Kidney (tissue), 14 donors: ENCODE data around the gene ZSWIM5. TPM values are rescaled to one million over a fixed set of nuclear protein-coding genes. Genes with fewer than 3 reads are reported as not detected.

Experiments
- DNase-seq, 5 donors: peaks; one replicate each; pipeline ENCODE4 v3.0.0-alpha.2; 2013 to 2020
- FAIRE-seq: peaks from 2 replicates; lab custom pipeline; 2012; peaks lifted over from hg19 to GRCh38; lab: Jason Lieb, UNC
- H3K27ac ChIP-seq, 2 donors: one replicate each; pipeline ENCODE4 v1.7.0; 2013; ENCODE audit warnings: low read depth in 2 of 2, low read length in 2 of 2, inconsistent platforms in 1 of 2
- H3K27me3 ChIP-seq: one replicate; pipeline ENCODE4 v1.7.1; 2013; ENCODE audit warnings: low read length, inconsistent platforms; ENCODE audit not compliant: control insufficient read depth, insufficient read depth
- H3K36me3 ChIP-seq, 3 donors: one replicate each; pipeline versions ENCODE4 v1.7.0 to v1.7.1; 2013; ENCODE audit warnings: low read length in 3 of 3, control low read depth in 1 of 3, inconsistent platforms in 1 of 3; ENCODE audit not compliant: insufficient read depth in 3 of 3, control insufficient read depth in 2 of 3
- H3K4me1 ChIP-seq, 3 donors: one replicate each; pipeline versions ENCODE4 v1.7.0 to v1.7.1; 2013; ENCODE audit warnings: low read length in 3 of 3, inconsistent platforms in 1 of 3, low read depth in 1 of 3; ENCODE audit not compliant: control insufficient read depth in 2 of 3, insufficient read depth in 2 of 3
- H3K4me3 ChIP-seq, 3 donors: one replicate each; pipeline versions ENCODE4 v1.7.0 to v1.8.1; 2013; ENCODE audit warnings: low read length in 3 of 3, control low read depth in 1 of 3, inconsistent platforms in 1 of 3
- H3K9ac ChIP-seq, 3 donors: one replicate each; pipeline versions ENCODE4 v1.7.0 to v1.7.1; 2013; ENCODE audit warnings: low read length in 3 of 3, control low read depth in 1 of 3, inconsistent platforms in 1 of 3
- H3K9me3 ChIP-seq, 3 donors: one replicate each; pipeline versions ENCODE4 v1.7.0 to v1.7.1; 2013; ENCODE audit warnings: low read length in 3 of 3, control low read depth in 1 of 3, inconsistent platforms in 1 of 3; ENCODE audit not compliant: control insufficient read depth in 2 of 3, insufficient read depth in 1 of 3
- CTCF ChIP-seq: IDR thresholded peaks from 3 replicates; pipeline ENCODE4 v1.5.1; 2012; ENCODE audit warnings: mild to moderate bottlenecking, moderate library complexity, borderline replicate concordance; ENCODE audit not compliant: insufficient read depth; ENCODE audit errors: extremely low read depth
- intact Hi-C: fragments of 100-400 bp; cut with DNase I; formaldehyde crosslinking; loops from one replicate; pipeline ENCODE4 v1.11.1; 2022
- polyA plus RNA-seq: library from polyadenylated mRNA; stranded (reverse); fragments of 350-450 nt; fragmentation: Illumina TruSeq; extraction: RNeasy Lipid Tissue Mini Kit (QIAGEN cat#74804); gene quantifications from one replicate; pipeline ENCODE4 v1.2.3, GENCODE V29; 2014; ENCODE audit warnings: low read depth, low replicate concordance; ENCODE audit not compliant: insufficient read depth
- total RNA-seq: library from RNA; stranded (reverse); fragmentation: NEBNext Ultra II Directional; extraction: Animal tissue kit (Norgen Biotek cat#: 25700); gene quantifications from one replicate; pipeline ENCODE4 v1.2.1, GENCODE V29; 2021
- donor health status: control.
- donor health status: control.
- donor health status: control.
- donor health status: control.
- donor health status: control.
- donor health status: DM: yes; HTN: yes; CAD: no.
- donor health status: Normal renal cell carcinoma (clear cell type).

ZSWIM5 gene
- total and polyA plus RNA-seq, 2 donors from 2014 or later, result 1.9 to 4.8 TPM

- TF ChIP-seq CTCF, result no peak
- Histone ChIP-seq H3K36me3 (peaks cover 2 to 8% (median 6%) of the 10 kb centered on the region in 3 donors), H3K9ac (no peak overlapping the region), H3K27me3 (no peaks in the 10 kb centered on the region), H3K4me1 (no peaks in the 10 kb centered on the region), H3K27ac (no peak overlapping the region), H3K9me3 (no peaks in the 10 kb centered on the region), H3K4me3 (no peak overlapping the region)
- DNase-seq (no peak), FAIRE-seq (no peak)
- intact Hi-C loops, result no loop called here
Measured at GRCh38 chr1:45059829-45060228, 146.6 kb downstream of the ZSWIM5 start.

- intact Hi-C loops, result no loop called here
- no peaks in the 10 kb centered on the region for H3K9me3 ChIP-seq
- DNase-seq (no peak), FAIRE-seq (no peak)
- no peaks in the 10 kb centered on the region for H3K27me3 ChIP-seq
- no peak overlapping the region for H3K9ac ChIP-seq
- H3K4me3 ChIP-seq, result no peak overlapping the region
- peaks cover 2 to 8% (median 6%) of the 10 kb centered on the region in 3 donors for H3K36me3 ChIP-seq
- no peak overlapping the region for H3K27ac ChIP-seq
- no peaks in the 10 kb centered on the region for H3K4me1 ChIP-seq
- TF ChIP-seq CTCF, result no peak
Measured at GRCh38 chr1:45057542-45057941, 148.9 kb downstream of the ZSWIM5 start.

GRCh38 chr1:45051005-45051772 lies 155.2 kb downstream of the ZSWIM5 start:
- H3K4me3 ChIP-seq, result no peak overlapping the region
- H3K27ac ChIP-seq, result no peak overlapping the region
- H3K9me3 ChIP-seq, result no peaks in the 10 kb centered on the region
- no peaks in the 10 kb centered on the region for H3K27me3 ChIP-seq
- intact Hi-C loops, result no loop called here
- H3K36me3 ChIP-seq, result no peaks in the 10 kb centered on the region
- FAIRE-seq, result no peak
- DNase-seq, result no peak
- no peak for TF ChIP-seq CTCF
- H3K4me1 ChIP-seq, result no peaks in the 10 kb centered on the region
- no peak overlapping the region for H3K9ac ChIP-seq
